Measurements from ENCODE around the gene ANKUB1. TPM values are rescaled to one million over a fixed set of nuclear protein-coding genes. Genes with fewer than 3 reads are reported as not detected.

The ANKUB1 gene
- total RNA-seq, 1 donor from 2014 or later: not detected

Small RNA genes lying within 50 kb of the gene (small RNA-seq; reads per million reads assigned to genes)
- not detected for gene RNU6-507P (ENCODE audit: low replicate concordance)

Other genes starting within 250 kb of the ANKUB1 start
- gene WWTR1, start 134.5 kb downstream of the ANKUB1 start, total RNA-seq: 93.9 TPM
- 41.6 TPM for gene COMMD2, start 40.1 kb downstream of the ANKUB1 start, total RNA-seq
- 69.8 TPM for gene RNF13, start 20.7 kb upstream of the ANKUB1 start, total RNA-seq
- 239 TPM for gene PFN2, start 178.3 kb upstream of the ANKUB1 start, total RNA-seq